Right lobe of liver (tissue), 6 donors: ENCODE measurements around the gene STX4. TPM values are rescaled to one million over a fixed set of nuclear protein-coding genes. Genes with fewer than 3 reads are reported as not detected.

Source experiments
- ATAC-seq, 4 donors: fragments of 200-7000 bp; cut with Tn5 transposase; one replicate each; pipeline ENCODE4 v1.9.1; 2020; ENCODE audit warnings: mild to moderate bottlenecking in 4 of 4, moderate library complexity in 4 of 4
- DNase-seq, 3 donors: peaks; one replicate each; pipeline ENCODE4 v3.0.0-alpha.2; 2020
- H3K27ac ChIP-seq, 3 donors: fragments of 200-600 bp; one replicate each; pipeline ENCODE4 v1.8.0; 2022
- H3K27me3 ChIP-seq, 2 donors: fragments of 200-600 bp; one replicate each; pipeline ENCODE4 v1.8.0; 2022
- H3K36me3 ChIP-seq, 4 donors: fragments of 200-600 bp; sonication (generic) in 1 of 4; one replicate each; pipeline versions ENCODE4 v1.5.1 to v1.8.0; 2017 to 2022; ENCODE audit warnings: control low read depth in 1 of 4
- H3K4me1 ChIP-seq, 4 donors: fragments of 200-600 bp; sonication (generic) in 1 of 4; one replicate each; pipeline versions ENCODE4 v1.5.1 to v1.8.0; 2017 to 2022; ENCODE audit warnings: control low read depth in 1 of 4
- H3K4me3 ChIP-seq, 3 donors: fragments of 200-600 bp; one replicate each; pipeline ENCODE4 v1.8.0; 2022
- H3K9me3 ChIP-seq, 4 donors: fragments of 200-600 bp; sonication (generic) in 1 of 4; one replicate each; pipeline versions ENCODE4 v1.5.1 to v1.8.0; 2017 to 2022; ENCODE audit warnings: control low read depth in 1 of 4
- POLR2A ChIP-seq: fragments of 450-650 bp; IDR thresholded peaks from one replicate; pipeline ENCODE4 v1.6.1; 2017; ENCODE audit warnings: antibody characterized with exemption, mild to moderate bottlenecking
- WGBS: methylation state at CpG from one replicate; pipeline ENCODE4 v1.1.6; 2018; ENCODE audit warnings: low coverage, low lambda C conversion rate; ENCODE audit not compliant: insufficient coverage; ENCODE audit errors: missing lambda C conversion rate; 5-methylcytosine and 5-hydroxymethylcytosine counted together
- intact Hi-C, 2 donors: fragments of 100-400 bp; cut with DNase I; formaldehyde crosslinking; loops; one replicate each; pipeline versions ENCODE4 v1.11.2 to v1.14.1; 2022
- total RNA-seq, 6 experiments: library from RNA; depleted of rRNA in 2 of 6; stranded (reverse); fragments of >200 nt in 2 of 6; fragmentation: NEBNext Ultra II Directional in 3 of 6; extraction: Animal tissue kit (Norgen Biotek cat#: 25700) in 3 of 6; gene quantifications; one replicate each; pipeline versions ENCODE4 v1.1.0 to v1.2.4, GENCODE V29; 2016 to 2023
- TF ChIP-seq, protein P1 (sequence below), 4 donors: fragments of 200-600 bp in 3 of 4; fragments of 450-650 bp in 1 of 4; IDR thresholded peaks; one replicate each; pipeline versions ENCODE4 v1.5.1 to v1.8.0; 2016 to 2022; ENCODE audit warnings: antibody characterized with exemption in 4 of 4, mild to moderate bottlenecking in 2 of 4
- donor health status: DM: no; HTN: yes; CAD: no.
- donor health status: DM: no; HTN: no; CAD: no.
- donor health status: DM: no; HTN: no; CAD: no.
- donor health status: DM: no; HTN: yes; CAD: no.
- donor health status: DM: no; HTN: yes; CAD: no.

Gene STX4
- total RNA-seq, 6 experiments from 2014 or later: 18.8 to 52.8 (median 23.6) TPM

DNA sequence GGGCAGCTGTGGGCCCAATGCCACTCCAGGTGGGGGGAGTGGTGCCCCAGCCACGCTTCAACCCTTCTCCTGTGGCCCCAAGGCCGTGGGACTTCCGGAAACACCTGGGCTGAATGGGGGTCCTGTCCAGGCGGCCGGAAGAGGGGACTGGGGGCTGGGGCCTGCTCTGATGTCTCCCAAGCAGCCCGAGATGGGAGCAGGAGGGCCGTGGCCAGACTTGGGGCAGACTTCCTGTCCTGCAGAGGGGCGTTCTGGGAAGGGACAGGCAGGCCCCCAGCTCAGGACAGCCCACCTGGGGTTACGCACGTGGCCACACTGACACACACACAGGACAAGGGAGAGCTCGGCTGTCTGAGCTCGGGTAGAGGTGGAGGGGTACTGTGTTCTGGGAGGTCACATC lies 43.3 kb upstream of the STX4 start:
- no peaks in the 10 kb centered on the region for H3K27me3 ChIP-seq
- H3K4me3 ChIP-seq: no peak overlapping the region
- H3K36me3 ChIP-seq: peaks cover 0 to 7% (median 0%) of the 10 kb centered on the region in 4 donors
- peaks cover 0 to 17% (median 5%) of the 10 kb centered on the region in 4 donors for H3K4me1 ChIP-seq
- TF ChIP-seq, protein P1, sequence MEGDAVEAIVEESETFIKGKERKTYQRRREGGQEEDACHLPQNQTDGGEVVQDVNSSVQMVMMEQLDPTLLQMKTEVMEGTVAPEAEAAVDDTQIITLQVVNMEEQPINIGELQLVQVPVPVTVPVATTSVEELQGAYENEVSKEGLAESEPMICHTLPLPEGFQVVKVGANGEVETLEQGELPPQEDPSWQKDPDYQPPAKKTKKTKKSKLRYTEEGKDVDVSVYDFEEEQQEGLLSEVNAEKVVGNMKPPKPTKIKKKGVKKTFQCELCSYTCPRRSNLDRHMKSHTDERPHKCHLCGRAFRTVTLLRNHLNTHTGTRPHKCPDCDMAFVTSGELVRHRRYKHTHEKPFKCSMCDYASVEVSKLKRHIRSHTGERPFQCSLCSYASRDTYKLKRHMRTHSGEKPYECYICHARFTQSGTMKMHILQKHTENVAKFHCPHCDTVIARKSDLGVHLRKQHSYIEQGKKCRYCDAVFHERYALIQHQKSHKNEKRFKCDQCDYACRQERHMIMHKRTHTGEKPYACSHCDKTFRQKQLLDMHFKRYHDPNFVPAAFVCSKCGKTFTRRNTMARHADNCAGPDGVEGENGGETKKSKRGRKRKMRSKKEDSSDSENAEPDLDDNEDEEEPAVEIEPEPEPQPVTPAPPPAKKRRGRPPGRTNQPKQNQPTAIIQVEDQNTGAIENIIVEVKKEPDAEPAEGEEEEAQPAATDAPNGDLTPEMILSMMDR (IDR thresholded peaks at IDR 0.05): no peak
- TF ChIP-seq POLR2A: no peak
- no peak for DNase-seq
- H3K9me3 ChIP-seq: no peaks in the 10 kb centered on the region
- intact Hi-C loops: loop anchor here in 1 of 2 donors (10.0 kb wide), 1 partner anchor 445 kb away; no protein-coding TSS in a partner anchor
- WGBS: 60% methylated on average over 1 of the region's 12 CpGs
- no peak for ATAC-seq
- no peak overlapping the region for H3K27ac ChIP-seq

DNA sequence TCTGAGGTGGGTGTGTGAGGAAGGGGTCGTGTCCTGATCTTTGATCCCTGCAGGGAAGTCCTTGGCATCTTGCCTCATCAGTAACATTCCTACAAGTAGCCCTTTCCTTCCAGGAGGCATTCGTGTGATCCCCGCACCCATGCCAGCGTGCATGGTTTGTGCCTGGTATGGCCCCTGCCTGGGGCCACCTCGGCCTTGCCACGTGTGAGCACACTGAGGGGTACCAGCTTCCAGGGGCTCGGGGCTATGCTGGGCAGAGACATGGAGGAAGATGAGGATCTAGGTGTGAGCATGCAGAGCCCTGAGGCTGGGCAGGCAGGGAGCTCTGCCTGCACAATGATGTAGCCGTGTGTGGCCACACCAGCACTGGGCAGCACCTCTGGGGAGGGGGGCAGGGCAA lies 42.3 kb upstream of the STX4 start:
- Histone ChIP-seq H3K4me3 (no peak overlapping the region), H3K9me3 (no peaks in the 10 kb centered on the region), H3K27me3 (no peaks in the 10 kb centered on the region), H3K36me3 (peaks cover 0 to 7% (median 0%) of the 10 kb centered on the region in 4 donors), H3K4me1 (peaks cover 0 to 24% (median 8%) of the 10 kb centered on the region in 4 donors), H3K27ac (no peak overlapping the region)
- no peak for ATAC-seq
- intact Hi-C loops: loop anchor here in 1 of 2 donors (10.0 kb wide), 1 partner anchor 444 kb away; no protein-coding TSS in a partner anchor
- TF ChIP-seq, protein P1 (IDR thresholded peaks at IDR 0.05): no peak
- TF ChIP-seq POLR2A: no peak
- DNase-seq: no peak
- no CpG with 5 or more reads among the region's 8 CpGs for WGBS

DNA sequence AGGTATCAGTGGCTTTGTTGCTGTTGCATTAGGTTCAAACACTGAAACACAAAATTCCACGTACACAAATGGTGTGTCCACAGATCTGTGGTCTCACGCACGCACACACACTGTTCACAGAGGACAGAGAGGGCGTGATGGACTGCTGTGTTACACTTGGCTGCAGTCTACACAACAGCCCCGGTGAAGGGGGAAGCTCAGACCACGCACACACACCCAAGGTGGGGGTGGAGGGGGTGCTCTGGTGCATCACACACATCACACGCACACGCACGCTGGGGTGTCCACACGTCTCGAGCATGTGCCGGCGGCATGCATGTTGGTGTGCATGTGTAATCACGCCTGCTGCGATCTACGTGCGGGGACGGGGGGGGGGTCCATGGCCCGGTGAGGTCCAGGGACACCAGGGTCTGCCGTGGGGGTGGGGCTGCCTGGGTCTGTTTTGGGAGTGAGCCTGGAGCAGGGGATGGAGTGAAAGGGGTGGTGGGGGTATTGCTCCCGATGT lies 41.0 kb upstream of the STX4 start:
- TF ChIP-seq, protein P1 (IDR thresholded peaks at IDR 0.05): no peak
- peaks cover 0 to 15% (median 5%) of the 10 kb centered on the region in 4 donors for H3K4me1 ChIP-seq
- ATAC-seq (no peak), DNase-seq (no peak)
- H3K4me3 ChIP-seq: no peak overlapping the region
- no peak overlapping the region for H3K27ac ChIP-seq
- no peaks in the 10 kb centered on the region for H3K36me3 ChIP-seq
- no peaks in the 10 kb centered on the region for H3K9me3 ChIP-seq
- intact Hi-C loops: loop anchor here in 1 of 2 donors (10.0 kb wide), 1 partner anchor 442 kb away; no protein-coding TSS in a partner anchor
- H3K27me3 ChIP-seq: no peaks in the 10 kb centered on the region
- 93% methylated on average over 6 of the region's 21 CpGs for WGBS

DNA sequence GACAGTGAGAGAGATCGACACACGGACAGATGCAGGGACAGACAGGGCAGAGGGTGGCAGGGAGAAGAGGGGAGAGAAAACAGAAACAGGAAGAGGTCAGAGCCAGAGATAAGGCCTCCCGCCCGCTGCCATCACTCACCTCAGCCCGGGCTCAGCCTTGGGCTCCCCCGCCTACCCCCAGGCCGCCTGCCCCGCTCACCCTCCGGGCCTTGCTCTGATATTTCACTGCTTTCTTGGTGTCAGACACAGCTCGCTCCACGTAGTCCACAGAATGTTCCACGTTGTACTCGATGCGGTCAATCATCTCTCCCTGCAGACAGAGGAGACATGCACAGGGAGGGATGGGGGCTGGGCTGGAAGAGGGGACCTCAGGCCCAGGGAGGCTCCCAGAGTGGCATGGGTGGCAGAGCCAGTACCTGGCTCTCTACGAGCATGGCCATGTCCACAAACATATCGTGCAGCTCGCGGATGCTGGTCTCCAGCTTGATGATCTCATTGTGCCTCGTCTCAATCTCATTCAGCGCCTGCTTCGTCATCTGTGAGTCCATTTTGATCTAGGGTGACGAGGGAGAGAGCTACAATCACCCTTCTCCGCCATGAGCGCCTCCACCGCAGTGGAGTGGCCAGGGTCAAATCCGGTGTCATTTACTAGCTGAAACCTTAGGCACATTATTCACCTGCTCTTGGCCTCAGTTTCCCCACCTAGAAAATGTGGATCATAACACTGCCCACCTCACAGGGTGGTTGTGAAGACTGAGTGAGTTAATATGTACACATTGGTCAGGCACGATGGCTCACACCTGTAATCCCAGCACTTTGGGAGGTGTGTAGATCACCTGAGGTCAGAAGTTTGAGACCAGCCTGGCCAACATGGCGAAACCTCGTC lies 40.2 kb upstream of the STX4 start:
- no peak for TF ChIP-seq POLR2A
- TF ChIP-seq, protein P1 (IDR thresholded peaks at IDR 0.05): no peak
- Histone ChIP-seq H3K27ac (no peak overlapping the region), H3K9me3 (no peaks in the 10 kb centered on the region), H3K36me3 (no peaks in the 10 kb centered on the region), H3K4me1 (peaks cover 0 to 24% (median 6%) of the 10 kb centered on the region in 4 donors), H3K27me3 (no peaks in the 10 kb centered on the region), H3K4me3 (no peak overlapping the region)
- WGBS: 77% methylated on average over 10 of the region's 29 CpGs
- ATAC-seq (no peak), DNase-seq (no peak)
- intact Hi-C loops: loop anchor here in 1 of 2 donors (10.0 kb wide), 1 partner anchor 442 kb away; no protein-coding TSS in a partner anchor
